Activated CD4-positive, alpha-beta T cell treated with anti-CD3 and anti-CD28 coated beads, Interleukin-2, amount 50 U/mL, for 48 hours (primary cell): ENCODE measurements around the gene CASZ1.

Experiments
- DNase-seq, 2 experiments: peaks; one replicate each; pipeline ENCODE4 v3.0.0-alpha.2; 2020

The CASZ1 gene

GRCh38 chr1:10772711-10773110, 23.7 kb downstream of the CASZ1 start:
- DNase-seq, result no peak

- no peak for DNase-seq
Observed at GRCh38 chr1:10771789-10772188, 24.7 kb downstream of the CASZ1 start.

GRCh38 chr1:10768552-10768951, 27.9 kb downstream of the CASZ1 start:
- no peak for DNase-seq

GRCh38 chr1:10767282-10767681, 29.2 kb downstream of the CASZ1 start:
- DNase-seq, result no peak

GRCh38 chr1:10765734-10766478, 30.5 kb downstream of the CASZ1 start:
- no peak for DNase-seq

GRCh38 chr1:10765304-10765703, 31.1 kb downstream of the CASZ1 start:
- DNase-seq, result no peak

- no peak for DNase-seq
Observed at GRCh38 chr1:10764296-10764798, 32.1 kb downstream of the CASZ1 start.

GRCh38 chr1:10762875-10763274, 33.6 kb downstream of the CASZ1 start:
- DNase-seq, result no peak

GRCh38 chr1:10762153-10762523, 34.3 kb downstream of the CASZ1 start:
- DNase-seq, result no peak

GRCh38 chr1:10761503-10762152, 34.8 kb downstream of the CASZ1 start:
- DNase-seq, result no peak

GRCh38 chr1:10760566-10761502, 35.6 kb downstream of the CASZ1 start:
- no peak for DNase-seq

GRCh38 chr1:10759413-10760200, 36.8 kb downstream of the CASZ1 start:
- no peak for DNase-seq

- DNase-seq, result no peak
Observed at GRCh38 chr1:10756842-10757241, 39.6 kb downstream of the CASZ1 start.

GRCh38 chr1:10755970-10756521, 40.4 kb downstream of the CASZ1 start:
- DNase-seq, result peak; percentile 58 to 66

- no peak for DNase-seq
Observed at GRCh38 chr1:10754568-10755329, 41.7 kb downstream of the CASZ1 start.

GRCh38 chr1:10753299-10753698, 43.1 kb downstream of the CASZ1 start:
- DNase-seq, result no peak

GRCh38 chr1:10751561-10752085, 44.8 kb downstream of the CASZ1 start:
- no peak for DNase-seq

GRCh38 chr1:10751160-10751559, 45.3 kb downstream of the CASZ1 start:
- no peak for DNase-seq

- no peak for DNase-seq
Observed at GRCh38 chr1:10745886-10746455, 50.5 kb downstream of the CASZ1 start.

- DNase-seq, result no peak
Observed at GRCh38 chr1:10745383-10745782, 51.1 kb downstream of the CASZ1 start.
